VCaP (cell line): ENCODE measurements around the gene DKK1.

Source experiments
- H3K27ac ChIP-seq: fragments of 450-650 bp; 2 replicates; pipeline ENCODE4 v1.5.1; 2017
- TF ChIP-seq, protein P1 (sequence below): fragments of 450-650 bp; conservative IDR thresholded peaks from 2 replicates; pipeline ENCODE4 v1.5.1; 2017; ENCODE audit warnings: mild to moderate bottlenecking, moderate library complexity

DKK1 gene, protein sequence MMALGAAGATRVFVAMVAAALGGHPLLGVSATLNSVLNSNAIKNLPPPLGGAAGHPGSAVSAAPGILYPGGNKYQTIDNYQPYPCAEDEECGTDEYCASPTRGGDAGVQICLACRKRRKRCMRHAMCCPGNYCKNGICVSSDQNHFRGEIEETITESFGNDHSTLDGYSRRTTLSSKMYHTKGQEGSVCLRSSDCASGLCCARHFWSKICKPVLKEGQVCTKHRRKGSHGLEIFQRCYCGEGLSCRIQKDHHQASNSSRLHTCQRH

DNA sequence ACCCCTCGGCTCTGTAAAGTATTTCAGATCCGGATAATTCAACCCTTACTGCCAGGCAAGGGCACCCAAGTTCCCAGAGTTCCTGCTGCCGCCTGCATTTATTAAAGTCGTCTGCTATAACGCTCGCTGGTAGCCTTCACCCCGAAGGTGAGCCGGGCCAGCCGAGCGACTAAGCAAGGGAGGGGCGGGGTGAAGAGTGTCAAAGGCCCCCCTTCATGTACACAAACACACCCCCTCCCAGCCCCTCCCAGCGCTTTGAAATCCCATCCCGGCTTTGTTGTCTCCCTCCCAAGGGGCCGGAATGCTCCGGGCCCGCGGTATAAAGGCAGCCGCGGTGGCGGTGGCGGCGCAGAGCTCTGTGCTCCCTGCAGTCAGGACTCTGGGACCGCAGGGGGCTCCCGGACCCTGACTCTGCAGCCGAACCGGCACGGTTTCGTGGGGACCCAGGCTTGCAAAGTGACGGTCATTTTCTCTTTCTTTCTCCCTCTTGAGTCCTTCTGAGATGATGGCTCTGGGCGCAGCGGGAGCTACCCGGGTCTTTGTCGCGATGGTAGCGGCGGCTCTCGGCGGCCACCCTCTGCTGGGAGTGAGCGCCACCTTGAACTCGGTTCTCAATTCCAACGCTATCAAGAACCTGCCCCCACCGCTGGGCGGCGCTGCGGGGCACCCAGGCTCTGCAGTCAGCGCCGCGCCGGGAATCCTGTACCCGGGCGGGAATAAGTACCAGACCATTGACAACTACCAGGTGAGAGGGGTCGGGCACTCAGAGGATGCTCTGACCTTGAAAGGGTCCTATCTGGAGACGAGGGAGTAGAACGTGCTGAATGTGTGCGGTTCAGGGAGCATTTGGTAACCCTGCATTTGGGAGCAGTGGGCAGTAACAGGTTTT lies at the start of gene DKK1:
TSS of gene DKK1 (plus strand) at position 349 of the 889 bp plus-strand sequence. CDS start at position 503, 154 bp downstream.
- H3K27ac ChIP-seq, result no peak within 1 kb of the TSS
- TF ChIP-seq, protein P1, sequence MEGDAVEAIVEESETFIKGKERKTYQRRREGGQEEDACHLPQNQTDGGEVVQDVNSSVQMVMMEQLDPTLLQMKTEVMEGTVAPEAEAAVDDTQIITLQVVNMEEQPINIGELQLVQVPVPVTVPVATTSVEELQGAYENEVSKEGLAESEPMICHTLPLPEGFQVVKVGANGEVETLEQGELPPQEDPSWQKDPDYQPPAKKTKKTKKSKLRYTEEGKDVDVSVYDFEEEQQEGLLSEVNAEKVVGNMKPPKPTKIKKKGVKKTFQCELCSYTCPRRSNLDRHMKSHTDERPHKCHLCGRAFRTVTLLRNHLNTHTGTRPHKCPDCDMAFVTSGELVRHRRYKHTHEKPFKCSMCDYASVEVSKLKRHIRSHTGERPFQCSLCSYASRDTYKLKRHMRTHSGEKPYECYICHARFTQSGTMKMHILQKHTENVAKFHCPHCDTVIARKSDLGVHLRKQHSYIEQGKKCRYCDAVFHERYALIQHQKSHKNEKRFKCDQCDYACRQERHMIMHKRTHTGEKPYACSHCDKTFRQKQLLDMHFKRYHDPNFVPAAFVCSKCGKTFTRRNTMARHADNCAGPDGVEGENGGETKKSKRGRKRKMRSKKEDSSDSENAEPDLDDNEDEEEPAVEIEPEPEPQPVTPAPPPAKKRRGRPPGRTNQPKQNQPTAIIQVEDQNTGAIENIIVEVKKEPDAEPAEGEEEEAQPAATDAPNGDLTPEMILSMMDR, result peak; percentile 45

DNA sequence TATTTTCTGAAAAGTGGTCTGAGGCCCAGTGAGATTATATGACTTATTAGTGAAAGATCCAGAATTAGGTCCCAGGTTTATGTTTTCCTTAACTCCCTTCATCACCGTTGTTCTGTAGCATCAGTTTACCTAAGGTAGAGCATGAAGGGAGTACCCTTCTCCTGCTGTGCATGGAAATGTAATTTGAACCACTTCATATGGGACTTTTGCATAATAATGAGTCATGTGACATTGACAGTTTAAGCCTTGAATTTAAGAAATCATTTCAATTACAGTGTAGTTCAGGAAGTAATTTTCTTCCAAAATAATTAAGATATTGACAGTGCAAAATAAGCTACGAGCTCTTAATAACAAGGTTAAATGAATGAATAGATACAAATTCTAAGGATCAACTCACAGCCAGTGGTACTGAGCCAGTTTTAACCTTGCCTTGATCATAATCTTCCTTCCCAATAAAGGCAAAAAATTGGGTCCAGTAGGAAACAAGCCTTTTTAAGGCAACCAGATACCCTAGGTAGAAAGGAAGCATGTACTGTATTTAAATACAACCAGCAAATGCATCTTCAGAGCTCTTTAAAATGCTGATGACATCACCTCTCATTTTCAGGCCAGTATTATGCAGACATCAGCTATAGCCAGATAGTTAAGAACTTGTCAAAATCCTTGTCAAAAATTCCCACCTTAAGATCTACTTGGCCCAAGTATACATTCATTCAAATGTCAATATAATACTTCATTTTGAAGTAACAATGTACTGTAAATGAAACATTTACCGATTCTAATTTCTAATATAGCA lies 48.8 kb upstream of the DKK1 start:
- H3K27ac ChIP-seq, result no peak overlapping the region
- TF ChIP-seq, protein P1, result no peak

DNA sequence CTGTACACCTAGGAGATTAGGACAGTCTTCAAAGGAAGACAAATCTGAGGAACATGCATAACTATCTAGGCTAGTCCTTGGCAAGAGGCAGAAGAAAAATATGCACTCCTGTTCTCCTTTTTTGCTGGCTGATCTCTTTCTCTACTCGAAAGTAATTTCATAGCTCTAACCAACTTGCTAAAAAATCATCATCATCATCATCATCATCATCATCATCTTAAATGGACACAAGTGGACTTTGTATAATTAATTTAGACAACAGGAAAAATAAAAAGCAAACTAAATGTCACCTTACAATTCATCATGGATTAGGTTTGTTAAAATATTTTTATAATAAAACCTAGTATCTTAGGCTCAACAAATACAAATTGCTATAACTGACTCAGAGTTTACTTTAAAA lies 47.2 kb upstream of the DKK1 start:
- no peak overlapping the region for H3K27ac ChIP-seq
- TF ChIP-seq, protein P1, result no peak

DNA sequence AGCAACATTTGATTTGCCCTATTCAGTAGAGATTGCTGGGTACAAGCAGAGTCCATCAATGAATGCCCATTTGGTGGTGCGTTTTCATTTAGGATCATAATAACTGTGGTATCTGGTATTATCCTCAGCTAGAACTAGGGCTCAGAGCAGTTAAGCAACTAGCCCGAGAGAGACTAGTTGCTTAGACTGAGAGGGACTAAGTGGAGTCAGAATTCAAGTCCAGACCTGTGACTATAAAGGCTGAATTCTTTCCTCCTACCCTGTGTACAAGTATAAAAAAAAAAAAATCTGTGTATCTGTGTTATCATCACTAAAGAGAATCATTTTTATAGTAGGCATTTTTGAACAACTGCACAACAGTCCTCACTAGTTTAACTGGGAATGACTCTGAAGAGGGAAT lies 45.3 kb upstream of the DKK1 start:
- no peak overlapping the region for H3K27ac ChIP-seq
- TF ChIP-seq, protein P1, result no peak

DNA sequence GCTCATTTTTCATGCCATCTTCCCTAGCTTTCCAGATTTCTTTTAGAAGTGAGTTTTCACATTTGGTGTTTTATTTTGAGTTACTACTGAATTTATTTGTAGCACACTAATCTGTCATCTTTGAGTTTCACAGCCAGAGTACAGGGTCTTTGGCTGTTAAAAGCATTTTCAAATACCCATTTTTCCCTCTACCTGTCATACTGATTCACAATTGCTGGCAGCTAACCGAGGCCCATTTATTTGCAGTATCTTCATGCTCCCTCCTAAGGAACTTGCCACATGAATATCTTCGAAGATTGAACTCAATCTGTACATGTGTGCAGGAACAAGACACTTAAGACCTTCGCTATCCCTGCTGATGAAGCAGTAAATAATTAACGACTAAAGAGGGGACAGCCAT lies 44.8 kb upstream of the DKK1 start:
- TF ChIP-seq, protein P1, result no peak
- H3K27ac ChIP-seq, result no peak overlapping the region

DNA sequence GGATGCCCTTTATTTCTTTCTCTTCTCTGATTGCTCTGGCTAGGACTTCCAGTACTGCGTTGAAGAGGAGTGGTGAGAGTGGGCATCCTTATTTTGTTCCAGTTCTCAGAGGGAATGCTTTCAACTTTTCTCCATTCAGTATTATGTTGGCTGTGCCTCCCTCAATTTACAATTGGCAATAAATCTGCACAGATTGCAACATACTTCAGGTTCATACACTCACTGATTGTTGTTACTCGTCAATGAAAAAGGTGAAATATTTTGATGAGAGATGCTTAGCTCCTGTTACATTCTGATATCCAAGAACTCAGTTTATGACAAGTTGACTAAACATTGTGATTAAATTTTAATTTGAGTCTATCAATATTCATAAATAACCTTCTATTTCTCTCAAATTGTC lies 37.9 kb upstream of the DKK1 start:
- no peak overlapping the region for H3K27ac ChIP-seq
- TF ChIP-seq, protein P1, result no peak

DNA sequence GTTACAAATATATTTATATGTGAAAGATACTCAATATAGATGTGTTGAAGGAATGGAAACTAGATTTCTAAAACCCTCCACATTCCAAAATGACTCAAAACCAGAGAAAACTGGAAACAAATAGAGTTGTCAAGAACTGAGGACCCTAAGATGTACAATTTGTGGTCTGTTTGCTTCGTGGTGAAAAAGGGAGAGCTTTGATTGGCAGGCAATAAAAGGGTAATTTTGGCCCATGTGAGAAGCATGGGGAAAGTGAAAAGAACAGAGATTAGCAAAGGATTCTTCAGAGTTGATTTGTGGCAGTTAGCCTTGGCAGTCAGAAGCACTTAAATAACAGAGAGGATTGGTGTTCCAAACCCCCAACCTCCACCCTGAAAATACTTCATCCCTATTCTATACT lies 37.1 kb upstream of the DKK1 start:
- TF ChIP-seq, protein P1, result no peak
- no peak overlapping the region for H3K27ac ChIP-seq
